Superior temporal gyrus (tissue), 1 donor: ENCODE data around the gene EEF1A1.
"Not testable (repeated sequence)": the region's sequence is repeated elsewhere in the genome, so short reads cannot be mapped to it uniquely, and the experiment has no call there.

Source experiments
- DNase-seq: peaks from one replicate; pipeline ENCODE4 v3.0.0-alpha.2; 2016; ENCODE audit errors: extremely low spot score

EEF1A1 gene

DNA sequence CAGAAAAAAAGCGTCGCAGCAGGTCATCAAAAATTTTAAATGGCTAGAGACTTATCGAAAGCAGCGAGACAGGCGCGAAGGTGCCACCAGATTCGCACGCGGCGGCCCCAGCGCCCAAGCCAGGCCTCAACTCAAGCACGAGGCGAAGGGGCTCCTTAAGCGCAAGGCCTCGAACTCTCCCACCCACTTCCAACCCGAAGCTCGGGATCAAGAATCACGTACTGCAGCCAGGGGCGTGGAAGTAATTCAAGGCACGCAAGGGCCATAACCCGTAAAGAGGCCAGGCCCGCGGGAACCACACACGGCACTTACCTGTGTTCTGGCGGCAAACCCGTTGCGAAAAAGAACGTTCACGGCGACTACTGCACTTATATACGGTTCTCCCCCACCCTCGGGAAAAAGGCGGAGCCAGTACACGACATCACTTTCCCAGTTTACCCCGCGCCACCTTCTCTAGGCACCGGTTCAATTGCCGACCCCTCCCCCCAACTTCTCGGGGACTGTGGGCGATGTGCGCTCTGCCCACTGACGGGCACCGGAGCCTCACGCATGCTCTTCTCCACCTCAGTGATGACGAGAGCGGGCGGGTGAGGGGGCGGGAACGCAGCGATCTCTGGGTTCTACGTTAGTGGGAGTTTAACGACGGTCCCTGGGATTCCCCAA lies at the start of gene EEF1A1:
EEF1A1 (minus strand) TSS at position 345 of the 663 bp plus-strand sequence. CDS start 1,006 bp downstream, outside the sequence.
- peak; percentile 99 for DNase-seq

DNA sequence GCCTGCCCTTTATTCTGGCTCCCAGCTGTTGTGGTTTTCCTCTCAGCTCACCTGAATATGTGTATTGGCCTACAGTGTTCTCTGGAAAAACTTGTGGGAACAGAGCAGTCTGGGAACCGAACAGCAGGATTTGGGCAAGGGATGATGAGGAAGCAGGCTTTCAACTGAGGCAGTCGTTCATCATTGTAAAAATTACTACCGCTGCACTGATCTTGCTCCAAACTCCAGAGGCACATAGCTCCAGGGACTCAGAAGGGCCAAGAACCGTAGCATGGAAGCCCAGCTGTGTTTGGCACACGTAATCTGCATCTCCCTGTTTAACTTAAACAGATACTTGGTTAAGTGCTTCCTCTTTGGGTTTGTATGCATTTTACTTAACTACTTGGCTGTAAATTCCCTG lies 48.3 kb upstream of the EEF1A1 start:
- DNase-seq, result no peak

DNA sequence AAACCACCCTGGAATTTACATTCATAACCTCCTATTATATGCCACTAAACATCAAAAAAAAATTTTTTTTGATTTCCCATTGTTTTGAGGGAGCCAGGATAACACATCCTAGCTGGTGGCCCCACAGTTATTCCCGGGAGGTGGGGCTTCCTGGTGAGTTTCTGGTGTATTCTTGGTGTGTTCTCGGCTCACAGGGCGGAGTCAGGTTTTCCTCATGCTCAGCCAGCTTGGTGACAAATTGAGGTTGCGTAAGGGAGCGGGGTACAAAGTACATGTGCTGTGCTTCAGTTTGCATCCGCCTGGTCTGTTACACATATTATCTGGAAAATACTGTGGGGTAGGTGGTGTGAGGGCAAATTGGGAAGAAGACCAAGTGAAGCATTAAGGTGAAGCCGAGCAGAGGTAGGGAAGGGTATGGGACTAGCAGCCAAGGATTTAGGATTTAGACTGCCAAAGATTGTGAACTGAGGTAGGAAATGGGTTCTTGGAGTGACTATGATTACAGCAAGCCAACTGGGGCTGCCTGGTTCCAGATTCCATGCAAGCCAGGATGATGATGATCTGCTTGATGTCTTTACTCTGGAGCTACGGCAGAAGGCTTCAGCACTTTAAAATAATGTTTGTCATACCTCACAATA lies 46.2 kb upstream of the EEF1A1 start:
- DNase-seq, result no peak

DNA sequence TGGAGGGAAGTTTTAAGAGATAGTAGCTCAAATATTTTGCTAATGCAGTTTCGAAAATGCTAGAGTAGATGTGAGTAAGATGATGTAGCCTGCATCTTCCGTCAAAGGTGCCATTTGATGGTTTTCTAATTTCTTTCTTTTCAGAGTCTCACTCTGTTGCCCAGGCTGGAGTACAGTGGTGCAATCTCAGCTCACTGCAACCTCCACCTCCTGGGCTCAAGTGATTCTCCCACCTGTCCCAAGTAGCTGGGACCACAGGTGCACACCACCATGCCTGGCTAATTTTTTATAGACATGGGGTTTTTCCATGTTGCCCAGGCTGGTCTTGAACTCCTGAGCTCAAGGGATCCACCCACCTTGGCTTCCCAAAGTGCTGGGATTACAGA lies 45.6 kb upstream of the EEF1A1 start:
- DNase-seq, result not testable (repeated sequence)

DNA sequence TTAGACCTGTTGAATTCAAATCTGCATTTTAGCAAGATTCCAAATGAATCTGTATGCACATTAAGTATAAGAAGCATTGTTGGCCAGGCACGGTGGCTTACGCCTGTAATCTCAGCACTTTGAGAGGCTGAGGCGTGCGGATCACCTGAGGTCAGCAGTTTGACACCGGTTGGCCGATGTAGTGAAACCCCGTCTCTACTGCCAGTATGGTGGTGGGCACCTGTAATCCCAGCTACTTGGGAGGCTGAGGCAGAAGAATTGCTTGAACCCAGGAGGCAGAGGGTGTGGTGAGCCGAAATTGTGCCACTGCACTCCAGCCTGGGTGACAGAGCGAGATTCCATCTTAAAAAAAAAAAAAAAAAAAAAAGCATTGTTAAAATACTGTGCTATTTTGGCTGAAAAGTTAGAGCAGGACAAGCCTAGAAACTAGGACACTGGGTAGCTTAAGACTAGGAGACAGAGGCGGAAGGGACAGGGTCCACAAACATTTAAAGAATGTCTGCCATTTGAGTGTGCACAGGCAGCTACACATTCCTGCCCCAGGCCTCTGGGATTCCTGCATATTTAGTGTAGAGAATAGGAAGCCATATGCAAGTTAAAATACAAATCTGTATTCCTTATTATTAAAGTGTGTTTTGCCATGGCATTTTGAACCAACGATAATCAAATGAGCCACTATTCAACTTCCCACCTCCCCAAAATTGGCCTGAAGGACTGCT lies 45.1 kb upstream of the EEF1A1 start:
- no peak for DNase-seq

DNA sequence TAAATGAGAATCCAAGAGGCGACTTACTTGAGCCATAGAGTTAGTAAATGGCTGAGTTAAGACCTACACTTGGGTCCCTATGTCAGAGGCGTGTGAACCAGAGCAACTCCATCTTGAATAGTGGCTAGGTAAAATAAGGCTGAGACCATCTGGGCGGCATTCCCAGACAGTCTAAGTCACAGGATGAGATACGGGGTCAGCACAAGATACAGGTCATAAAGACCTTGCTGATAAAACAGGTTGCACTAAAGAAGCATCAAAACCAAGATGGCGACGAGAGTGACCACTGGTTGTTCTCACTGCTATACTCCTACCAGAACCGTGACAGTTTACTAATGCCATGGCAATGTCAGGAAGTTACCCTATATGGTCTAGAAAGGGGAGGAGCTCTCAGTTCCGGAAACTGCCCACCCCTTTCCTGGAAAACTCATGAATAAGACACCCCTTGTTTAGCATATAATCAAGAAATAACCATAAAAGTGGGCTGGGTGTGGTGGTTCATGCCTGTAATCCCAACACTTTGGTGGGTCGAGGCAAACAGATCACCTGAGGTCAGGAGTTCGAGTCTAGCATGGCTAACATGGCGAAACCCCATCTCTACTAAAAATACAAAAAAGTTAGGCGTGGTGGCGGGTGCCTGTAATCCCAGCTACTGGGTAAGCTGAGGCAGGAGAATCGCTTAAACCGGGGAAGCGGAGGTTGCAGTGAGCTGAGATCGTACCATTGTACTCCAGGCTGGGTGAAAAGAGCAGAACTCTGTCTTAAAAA lies 43.9 kb upstream of the EEF1A1 start:
- DNase-seq, result no peak

DNA sequence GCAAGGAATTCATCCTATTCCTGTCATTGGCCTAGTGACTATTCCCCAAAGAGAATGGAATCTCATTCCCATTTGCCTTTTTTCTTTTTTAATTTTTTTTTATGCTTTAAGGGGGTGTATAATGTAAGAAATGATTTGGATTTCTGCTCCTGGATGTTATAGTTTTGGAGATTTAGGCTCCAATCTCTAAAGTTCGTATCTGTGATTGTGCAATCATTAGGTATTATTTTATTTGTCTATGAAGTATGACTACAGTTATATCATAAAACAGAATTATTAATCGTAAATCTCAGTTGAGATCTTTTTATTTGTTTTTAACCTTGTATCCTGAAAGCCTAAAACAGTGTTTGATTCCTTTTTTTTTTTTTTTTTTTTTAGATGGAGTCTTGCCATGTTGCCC lies 41.7 kb upstream of the EEF1A1 start:
- DNase-seq, result no peak

DNA sequence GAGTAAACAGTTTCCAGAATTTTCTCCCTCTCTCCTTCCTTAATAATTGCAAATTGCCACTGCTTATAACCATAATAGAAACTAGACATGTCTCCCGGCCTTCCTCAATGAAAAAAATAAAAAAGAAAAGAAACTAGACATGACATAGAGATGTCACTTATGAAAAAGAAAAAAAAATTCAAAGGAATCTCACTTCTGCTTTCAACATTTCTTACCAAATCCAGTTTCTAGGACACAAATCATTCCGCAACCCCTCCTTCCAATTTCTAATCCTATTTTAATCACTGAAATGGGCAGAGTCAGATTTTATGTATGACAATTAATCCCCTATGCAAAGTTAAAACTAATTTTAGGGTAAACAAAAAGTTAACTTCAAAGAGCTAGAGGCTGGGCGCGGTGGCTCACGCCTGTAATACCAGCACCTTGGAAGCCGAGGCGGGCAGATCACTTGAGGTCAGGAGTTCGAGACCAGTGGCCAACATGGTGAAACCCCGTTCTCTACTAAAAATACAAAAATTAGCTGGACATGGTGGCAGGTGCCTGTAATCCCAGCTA lies 40.1 kb upstream of the EEF1A1 start:
- DNase-seq, result no peak

DNA sequence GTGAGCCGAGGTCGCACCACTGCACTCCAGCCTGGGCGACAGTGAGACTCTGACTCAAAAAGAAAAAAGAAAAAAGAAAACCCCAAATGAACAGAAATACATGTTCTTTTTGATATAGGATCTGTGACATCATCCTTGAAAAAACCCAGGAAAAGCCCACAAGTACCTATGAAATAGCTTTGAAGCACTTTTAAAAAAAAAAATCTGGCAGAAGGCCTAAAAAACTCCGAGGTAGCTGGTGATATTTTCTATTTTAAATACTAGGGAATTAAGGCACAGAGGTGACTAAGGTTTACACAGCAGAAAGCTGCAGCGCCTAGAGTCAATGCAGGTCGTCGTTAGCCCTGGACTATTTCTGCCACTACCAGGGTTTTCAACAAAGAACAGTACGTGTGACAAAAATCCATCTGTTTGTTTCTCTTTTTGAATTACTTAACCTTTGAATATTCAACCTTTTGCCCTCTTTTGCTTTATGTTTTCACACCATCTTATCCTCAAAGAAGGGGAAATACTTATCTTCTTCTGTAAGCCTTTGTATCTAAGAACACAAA lies 39.4 kb upstream of the EEF1A1 start:
- no peak for DNase-seq

DNA sequence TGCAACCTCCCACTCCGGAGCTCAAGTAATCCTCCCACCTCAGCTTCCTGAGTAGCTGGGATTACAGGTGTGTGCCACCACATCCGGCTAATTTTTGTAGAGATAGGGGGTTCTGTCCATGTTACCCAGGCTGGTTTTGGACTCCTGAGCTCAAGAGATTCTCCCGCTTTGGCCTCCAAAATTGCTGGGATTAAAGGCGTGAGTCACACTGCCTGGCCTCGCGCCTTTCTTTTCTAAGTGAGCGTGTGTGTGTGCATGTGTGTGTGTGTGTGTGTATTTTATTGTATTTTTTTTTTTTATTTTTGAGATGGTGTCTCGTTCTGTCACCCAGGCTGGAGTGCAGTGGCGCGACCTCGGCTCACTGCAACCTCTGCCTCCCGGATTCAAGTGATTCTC lies 38.6 kb upstream of the EEF1A1 start:
- DNase-seq, result not testable (repeated sequence)

DNA sequence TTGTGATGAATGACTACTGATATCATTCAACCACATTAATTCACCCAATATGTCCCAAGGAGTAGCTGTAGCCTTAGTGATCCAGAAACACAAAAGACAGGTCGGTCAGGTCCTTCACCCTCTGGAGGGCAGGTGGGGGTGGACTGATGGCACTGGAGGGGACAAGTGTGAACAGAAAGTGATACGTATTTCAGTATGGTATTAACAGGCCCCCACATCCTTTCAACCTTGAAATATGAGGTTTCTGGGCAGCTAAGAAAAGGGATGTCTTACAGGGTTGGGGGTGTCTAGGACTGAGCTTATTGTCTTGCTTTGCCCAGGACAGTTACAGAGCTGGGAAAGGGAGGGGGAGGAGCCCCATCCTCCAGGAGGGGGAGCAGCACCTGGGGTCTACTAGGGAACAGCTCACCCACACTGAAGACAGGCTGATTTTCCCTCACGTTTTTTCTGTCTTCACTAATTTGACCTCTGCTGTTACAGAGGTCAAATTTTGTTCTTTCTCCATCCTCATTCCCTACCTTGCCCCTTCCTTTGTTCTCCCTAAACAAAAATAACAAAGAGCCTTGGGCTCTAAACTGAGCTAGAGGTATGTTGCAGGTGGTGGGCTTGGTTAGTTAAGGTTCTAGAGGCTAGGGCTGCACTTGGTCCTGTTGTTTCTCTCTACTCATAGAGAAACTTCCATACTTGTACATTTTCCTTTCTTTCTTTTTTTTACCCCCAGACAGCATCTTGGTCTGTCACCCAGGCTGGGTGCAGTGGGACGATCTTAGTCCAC lies 38.0 kb upstream of the EEF1A1 start:
- DNase-seq, result no peak

DNA sequence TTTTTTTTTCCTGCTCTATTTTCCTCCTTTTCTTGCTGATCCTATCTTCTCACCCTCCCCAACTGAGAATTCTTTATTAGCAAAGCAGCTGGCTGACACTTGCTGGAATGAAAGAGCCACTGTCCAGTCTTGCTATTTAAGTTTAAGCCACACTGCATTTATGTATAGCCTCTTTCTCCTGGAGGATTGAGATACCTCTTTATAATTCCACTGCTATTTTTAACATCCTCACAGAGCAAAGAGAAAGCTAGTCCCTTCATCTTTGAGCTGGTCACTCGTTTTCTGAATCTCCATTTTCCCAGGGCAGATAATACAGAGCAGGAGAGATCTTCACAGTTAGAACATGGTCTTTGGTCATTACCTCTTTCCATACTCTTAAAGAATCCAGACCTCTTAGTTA lies 36.0 kb upstream of the EEF1A1 start:
- DNase-seq, result peak; percentile 48

DNA sequence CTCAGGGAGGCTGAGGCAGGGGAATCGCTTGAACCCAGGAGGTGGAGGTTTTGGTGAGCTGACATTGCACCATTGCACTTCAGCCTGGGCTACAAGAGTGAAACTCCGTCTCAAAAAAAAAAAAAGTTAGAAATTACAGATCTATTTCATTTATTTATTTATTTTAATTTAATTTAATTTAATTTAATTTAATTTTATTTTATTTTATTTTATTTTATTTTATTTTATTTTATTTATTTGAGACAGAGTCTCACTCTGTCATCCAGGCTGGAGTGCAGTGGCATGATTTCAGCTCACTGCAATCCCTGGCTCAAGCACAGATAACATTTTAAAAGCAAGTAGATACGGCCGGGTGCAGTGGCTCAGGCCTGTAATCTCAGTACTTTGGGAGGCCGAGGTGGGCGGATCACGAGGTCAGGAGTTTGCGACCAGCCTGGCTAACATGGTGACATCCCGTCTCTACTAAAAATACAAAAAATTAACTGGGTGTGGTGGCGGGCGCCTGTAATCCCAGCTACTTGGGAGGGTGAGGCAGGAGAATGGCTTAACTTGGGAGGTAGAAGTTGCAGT lies 34.6 kb upstream of the EEF1A1 start:
- not testable (repeated sequence) for DNase-seq

DNA sequence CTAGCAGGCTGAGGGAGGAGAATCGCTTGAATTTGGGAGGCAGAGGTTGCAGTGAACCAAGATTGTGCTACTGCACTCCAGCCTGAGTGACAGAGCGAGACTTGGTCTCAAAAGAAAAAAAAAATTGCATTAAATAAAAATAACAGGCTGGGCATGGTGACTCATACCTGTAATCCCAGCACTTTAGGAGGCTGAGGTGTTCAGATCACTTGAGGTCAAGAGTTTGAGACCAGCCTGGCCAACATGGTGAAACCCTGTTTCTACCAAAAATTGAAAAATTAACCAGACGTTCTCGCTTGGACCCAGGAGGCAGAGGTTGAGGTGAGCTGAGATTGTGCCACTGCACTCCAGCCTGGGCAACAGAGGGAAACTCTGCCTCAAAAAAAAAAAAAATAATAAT lies 30.3 kb upstream of the EEF1A1 start:
- not testable (repeated sequence) for DNase-seq

DNA sequence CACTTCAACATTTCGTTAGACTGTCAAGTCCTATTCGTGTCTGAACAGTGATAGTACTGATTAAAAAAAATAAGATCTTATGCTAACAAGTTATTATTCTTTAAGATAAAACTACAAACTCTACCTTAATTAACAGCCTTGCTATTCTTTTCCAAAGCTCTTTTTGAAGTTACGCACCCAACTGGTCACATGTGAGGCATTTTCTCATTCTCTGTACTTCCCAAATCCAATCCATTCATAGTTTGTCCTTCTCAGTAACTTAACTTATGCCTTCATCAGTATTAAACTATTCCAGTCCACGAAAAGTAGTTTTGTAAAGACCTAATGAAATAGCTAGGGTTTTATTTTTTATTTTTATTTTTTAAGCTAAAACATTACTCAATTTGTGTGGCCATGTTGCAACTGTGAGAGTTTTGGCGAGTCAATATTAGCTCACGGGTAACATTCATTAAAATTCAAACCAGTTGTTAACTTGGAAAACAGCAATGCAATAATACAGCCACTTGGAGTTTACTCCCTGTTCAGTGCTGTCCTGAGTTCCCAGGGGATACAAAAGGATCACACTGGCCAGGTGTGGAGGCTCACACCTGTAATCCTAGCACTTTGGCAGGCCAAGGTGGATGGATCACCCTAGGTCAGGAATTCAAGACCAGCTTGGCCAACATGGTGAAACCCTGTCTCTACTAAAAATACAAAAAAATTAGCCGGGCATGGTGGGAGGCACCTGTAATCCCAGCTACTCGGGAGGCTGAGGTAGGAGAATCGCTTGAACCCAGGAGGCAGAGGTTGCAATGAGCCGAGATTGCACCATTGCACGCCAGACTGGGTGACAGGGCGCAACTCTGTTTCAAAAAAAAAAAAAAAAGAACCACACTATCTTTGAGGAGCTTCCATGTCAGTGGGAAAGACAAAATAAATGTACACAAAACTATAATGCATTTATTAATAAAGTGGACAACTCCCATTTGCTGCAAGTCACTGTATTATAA lies 27.9 kb upstream of the EEF1A1 start:
- DNase-seq, result no peak

DNA sequence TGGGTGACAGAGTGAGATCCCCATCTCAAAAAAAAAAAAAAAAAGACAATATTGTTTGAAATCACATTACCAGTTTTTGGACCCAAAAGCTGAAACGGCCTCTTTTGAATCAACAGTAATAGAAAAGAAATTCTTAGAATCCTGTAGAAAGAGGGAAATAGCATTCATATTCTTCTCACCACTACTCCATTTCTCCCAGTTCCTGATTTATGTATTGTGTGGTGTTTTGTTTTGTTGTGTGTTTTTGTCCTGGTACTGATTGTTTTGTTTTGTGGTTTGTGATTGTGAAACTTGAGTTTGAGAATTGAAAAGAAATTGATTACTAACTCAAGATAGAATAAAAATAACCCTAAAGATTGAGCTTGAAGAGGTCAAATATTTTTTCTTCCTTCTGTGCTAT lies 26.2 kb upstream of the EEF1A1 start:
- no peak for DNase-seq

DNA sequence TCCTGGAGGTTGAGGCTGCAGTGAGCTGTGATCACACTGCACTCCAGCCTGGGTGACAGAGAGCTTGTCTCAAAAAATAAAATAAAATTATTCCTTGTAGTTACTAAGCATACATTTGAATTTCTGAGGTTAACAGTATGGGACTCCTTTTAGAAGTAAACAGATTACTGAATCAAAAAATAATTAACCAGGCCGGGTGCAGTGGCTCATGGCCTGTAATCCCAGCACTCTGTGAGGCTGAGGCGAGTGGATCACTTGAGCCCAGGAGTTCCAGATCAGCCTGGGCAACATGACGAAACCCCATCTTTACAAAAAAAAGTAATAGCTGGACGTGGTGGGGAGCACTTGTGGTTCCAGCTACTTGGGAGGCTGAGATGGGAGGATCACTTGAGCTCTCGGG lies 22.1 kb upstream of the EEF1A1 start:
- no peak for DNase-seq

DNA sequence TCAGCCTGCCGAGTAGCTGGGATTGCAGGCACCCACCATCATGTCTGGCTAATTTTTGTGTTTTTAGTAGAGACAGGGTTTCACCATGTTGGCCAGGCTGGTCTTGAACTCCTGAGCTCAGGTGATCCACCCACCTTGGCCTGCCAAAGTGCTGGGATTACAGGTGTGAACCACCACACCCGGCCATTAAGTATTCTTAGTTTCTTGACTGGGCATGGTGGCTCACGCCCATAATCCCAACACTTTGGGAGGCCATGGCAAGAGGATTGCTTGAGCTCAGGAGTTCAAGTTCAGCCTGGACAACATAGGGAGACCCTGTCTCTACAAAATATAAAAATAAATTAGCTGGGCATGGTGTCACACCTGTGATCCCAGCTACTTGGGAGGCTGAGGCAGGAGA lies 21.6 kb upstream of the EEF1A1 start:
- not testable (repeated sequence) for DNase-seq

DNA sequence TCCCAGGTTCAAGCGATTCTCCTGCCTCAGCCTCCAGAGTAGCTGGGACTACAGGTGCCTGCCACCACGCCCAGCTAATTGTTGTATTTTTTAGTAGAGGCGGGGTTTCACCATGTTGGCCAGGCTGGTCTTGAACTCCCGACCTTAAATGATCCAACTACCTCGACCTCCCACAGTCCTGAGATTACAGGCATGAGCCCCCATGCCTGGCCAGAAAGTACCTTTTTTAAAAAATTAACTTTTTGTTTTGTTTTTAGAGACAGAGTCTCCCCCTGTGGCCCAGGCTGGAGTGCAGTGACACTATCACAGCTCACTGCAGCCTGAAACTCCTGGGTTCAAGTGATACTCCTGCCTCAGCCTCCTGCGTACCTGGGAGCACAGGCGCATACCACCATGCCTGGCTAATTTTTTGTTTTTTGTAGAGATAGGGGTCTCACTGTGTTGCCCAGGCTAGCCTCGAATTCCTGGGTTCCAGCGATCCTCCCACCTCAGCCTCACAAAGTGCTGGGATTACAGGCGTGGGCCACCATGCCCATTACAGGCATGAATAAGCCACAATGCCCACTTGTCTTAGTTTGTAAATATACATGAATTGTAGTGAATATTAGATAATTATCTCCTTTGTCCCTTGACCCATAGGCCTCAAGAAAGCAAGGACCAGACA lies 17.4 kb upstream of the EEF1A1 start:
- no peak for DNase-seq
